HG02870 (cell line): Measurements from ENCODE around the gene LHX3.

ENCODE experiments used
- ATAC-seq: cut with Tn5 transposase; IDR thresholded peaks from one replicate; pipeline ENCODE4 v1.9.1; 2021; ENCODE audit warnings: mild to moderate bottlenecking, moderate library complexity; ENCODE audit not compliant: unreplicated experiment

LHX3 gene

GRCh38 chr9:136204838-136205706, at the start of gene LHX3:
Gene LHX3, minus strand, starts transcription at chr9:136205128. Its CDS starts 116 bp downstream, at chr9:136205012.
- ATAC-seq: no peak

DNA sequence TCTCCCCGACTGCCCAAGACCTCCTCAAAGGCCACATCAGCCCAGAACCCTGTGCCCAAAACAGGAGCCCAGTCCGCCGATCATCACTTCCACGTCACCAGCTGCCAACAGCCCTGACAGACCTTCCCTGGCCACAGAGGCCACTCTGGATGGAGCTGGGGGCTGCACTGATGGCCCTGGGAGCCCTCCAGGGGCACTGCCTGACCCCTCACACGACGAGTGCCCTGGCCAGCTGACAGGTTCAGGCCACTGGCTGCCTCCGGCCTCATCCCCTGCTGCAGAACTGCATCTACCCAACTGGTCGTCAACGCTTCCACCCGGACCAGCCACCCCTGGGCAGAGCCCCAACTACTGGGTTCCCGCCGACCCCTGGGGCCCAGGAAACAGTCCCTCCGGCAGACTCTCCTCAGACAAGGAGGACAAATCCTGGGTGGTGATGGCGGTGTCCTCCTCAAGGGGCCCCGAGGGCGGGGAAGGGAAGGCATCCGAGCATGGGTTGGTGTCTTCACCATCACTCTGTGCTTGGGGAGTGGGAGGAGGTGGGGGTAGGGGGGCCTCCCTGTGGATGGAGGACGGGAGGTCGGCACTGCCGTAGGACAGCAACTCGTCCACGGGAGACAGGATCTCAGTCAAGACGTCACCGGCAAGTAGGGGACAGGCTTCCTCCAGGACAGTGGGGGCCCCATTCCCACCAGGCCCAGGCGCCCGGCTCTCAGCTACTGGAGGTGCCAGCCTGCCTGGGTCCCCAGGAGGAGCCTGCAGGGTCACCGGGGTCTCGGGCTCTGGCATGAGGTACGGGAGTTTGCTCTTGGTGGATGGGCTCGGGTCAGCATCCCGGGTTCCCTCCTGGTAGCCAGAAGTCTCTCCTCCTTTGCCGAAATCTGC, 48.6 kb upstream of the LHX3 start:
- no peak for ATAC-seq

DNA sequence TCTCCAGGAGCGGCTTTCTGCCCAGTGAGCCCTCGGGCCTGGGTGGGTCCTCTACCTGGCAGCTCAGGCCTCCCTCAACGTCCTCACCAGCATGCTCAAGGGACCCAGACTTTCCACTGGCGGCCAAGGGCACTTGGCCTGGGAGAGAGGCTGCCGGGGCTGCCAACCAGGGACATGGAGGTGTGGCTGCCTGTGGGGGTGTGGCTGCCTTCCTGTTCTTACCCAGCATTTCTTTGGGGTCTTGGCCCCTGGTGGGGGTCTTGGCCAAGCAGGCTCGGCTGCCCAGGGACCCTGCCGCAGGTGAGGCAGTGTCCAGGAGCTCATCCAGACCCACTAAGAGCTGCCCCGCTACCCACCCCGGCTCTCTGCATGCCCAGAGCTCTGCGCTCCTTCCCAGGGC, 47.9 kb upstream of the LHX3 start:
- no peak for ATAC-seq

DNA sequence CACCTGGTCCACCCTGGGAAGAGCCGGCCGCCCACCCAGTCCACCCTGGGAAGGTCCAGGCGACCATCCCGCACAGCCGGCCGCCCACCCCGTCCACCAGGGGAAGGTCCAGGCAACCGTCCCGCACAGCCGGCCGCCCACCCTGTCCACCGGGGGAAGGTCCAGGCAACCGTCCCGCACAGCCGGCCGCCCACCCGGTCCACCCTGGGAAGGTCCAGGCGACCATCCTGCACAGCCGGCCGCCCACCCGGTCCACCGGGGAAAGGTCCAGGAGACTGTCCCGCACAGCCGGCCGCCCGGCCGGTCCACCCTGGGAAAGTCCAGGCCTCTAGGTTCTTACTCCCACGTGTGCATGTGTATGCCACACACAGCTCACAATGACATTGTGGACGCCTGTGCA, 47.4 kb upstream of the LHX3 start:
- ATAC-seq: no peak

- no peak for ATAC-seq
These were observed 46.6 kb upstream of the LHX3 start for GRCh38 chr9:136251264-136252115.

- no peak for ATAC-seq
These were observed 45.7 kb upstream of the LHX3 start for GRCh38 chr9:136250676-136251075.

- no peak for ATAC-seq
These were observed 45.1 kb upstream of the LHX3 start for GRCh38 chr9:136249877-136250559.

- no peak for ATAC-seq
These were observed 44.3 kb upstream of the LHX3 start for GRCh38 chr9:136248951-136249876.

DNA sequence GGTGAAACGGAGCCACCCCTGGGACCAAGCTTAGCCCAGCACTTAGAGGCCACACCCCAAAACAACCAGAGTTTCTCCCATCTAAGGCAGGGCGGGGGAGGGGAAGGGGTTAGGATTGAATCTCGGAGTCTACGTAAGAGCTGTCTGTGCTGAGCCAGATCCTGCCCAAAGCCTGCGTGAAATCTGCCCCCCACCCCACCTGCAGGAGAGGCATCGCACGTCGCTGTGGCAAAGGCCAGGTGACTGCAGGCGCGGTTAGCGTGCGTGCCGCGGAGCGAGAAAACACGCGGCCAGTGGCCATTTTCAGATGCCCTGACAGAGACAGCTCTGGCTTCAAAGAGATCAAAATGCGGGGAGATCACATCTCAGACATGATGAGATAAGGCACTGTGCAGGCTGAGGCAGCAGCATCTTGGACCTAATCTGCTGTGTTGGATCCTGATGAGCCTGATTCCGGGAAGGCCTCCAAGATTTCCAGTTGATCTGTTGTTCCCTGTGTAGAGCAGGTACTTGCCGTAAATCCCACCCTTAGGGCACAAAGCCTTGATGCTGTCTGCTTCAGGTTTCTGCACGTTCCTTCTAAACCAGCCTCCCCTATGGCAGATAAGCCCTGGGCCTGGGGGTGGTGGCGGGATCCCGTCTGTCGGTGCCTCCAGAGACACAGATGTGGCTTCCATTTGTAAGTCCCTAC, 43.2 kb upstream of the LHX3 start:
- ATAC-seq: no peak

GRCh38 chr9:136247551-136247916, 42.6 kb upstream of the LHX3 start:
- ATAC-seq: no peak

GRCh38 chr9:136246849-136247550, 42.1 kb upstream of the LHX3 start:
- no peak for ATAC-seq

GRCh38 chr9:136245219-136246150, 40.6 kb upstream of the LHX3 start, which contains the start of gene QSOX2:
Gene QSOX2, minus strand, starts transcription at chr9:136245812. Its CDS starts 9 bp downstream, at chr9:136245803.
- no peak for ATAC-seq

- no peak for ATAC-seq
These were observed 40.0 kb upstream of the LHX3 start for GRCh38 chr9:136244969-136245218.

DNA sequence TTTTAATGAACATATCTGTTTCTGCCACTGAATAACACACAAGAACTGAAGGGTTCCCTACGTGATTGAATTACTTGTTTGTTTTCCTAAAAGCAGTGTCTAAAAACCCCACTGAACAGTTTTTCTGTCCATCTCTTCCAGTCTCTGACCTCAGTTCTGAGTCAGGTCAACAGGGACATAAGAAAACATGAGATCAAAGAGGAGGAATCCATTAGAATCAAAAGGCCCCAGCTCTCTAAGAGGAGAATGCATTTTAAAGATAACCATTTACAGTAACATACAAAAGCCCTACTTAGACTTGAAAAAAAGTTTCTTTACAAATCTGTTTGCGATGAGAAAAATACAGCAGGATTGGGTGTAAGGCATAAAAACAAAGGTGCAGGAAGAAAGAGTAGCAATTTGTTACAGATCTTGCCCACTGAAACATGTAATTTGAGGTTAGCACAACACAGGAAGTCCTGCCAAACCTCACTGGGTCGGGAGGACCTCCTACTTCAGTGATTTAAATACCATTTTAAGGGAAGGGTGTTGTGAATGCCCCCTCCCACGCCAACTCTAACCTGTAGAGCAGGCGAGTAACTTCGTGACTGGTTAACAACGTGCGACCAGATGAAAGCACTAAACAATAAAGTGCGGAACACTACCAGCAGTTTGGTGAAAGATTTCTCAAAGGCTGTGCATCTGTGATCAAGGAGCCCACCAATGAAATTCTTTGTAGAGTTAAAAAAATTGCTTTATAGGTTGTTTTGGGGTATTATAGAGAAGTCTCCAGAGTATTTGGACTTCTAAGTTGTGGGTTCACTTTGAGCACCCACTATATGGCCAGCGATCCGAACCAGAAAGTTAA, 39.4 kb upstream of the LHX3 start:
- ATAC-seq: peak; percentile 36

DNA sequence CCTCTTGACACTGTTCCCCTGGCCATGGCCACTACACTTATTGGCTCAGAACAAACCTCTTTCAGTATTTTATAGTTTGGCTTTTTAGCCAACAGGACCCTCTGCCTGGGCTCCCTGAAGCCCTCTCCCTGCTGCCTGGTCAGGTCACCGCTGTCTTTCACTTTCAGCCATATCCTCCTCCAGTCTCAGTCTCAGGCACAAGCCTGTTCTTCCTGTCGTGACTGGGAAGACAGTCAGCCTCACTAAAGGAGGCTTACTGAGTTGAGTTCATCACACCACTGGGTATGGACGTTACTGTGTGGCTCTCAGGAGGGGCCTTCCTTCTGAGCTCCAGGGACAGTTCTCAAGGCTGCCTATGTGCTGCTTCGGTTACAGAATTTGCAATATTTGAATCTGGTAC, 38.7 kb upstream of the LHX3 start:
- ATAC-seq: no peak

- ATAC-seq: no peak
These were observed 38.1 kb upstream of the LHX3 start for GRCh38 chr9:136242918-136243525.
